HEK293 (cell line): ENCODE results near the gene PGGT1B.

Experiments
- CTCF ChIA-PET: fragments of 350-600 bp; formaldehyde crosslinking; extraction: SDS; loops from one replicate; lab custom pipeline; 2021; ENCODE audit warnings: antibody characterized with exemption; lab: Yijun Ruan, JAX
- POLR2A ChIA-PET: fragments of 300-600 bp; formaldehyde crosslinking; extraction: SDS; loops from one replicate; lab custom pipeline; 2020; ENCODE audit warnings: antibody characterized with exemption, inconsistent platforms; lab: Yijun Ruan, JAX
- H3K27ac ChIP-seq: fragments of 200-500 bp; sonication (Bioruptor generic); 2 replicates; pipeline ENCODE4 v1.5.1; 2014; ENCODE audit warnings: low read depth, low read length, control low read depth, inconsistent platforms; ENCODE audit errors: extremely low read depth
- H3K36me3 ChIP-seq, 2 experiments: fragments of 200-500 bp in 1 of 2; sonication (Bioruptor generic) in 1 of 2; 1 replicate in 1 of 2; 2 replicates in 1 of 2; pipeline ENCODE4 v1.5.1; 2014 to 2017; ENCODE audit warnings: inconsistent platforms in 2 of 2, low read length in 2 of 2; ENCODE audit not compliant: control insufficient read depth in 2 of 2, insufficient read depth in 1 of 2
- H3K4me1 ChIP-seq: fragments of 200-500 bp; sonication (Bioruptor generic); 2 replicates; pipeline ENCODE4 v1.5.1; 2014; ENCODE audit warnings: mild to moderate bottlenecking, low read length, inconsistent platforms; ENCODE audit not compliant: control insufficient read depth, insufficient read depth
- H3K4me3 ChIP-seq: 2 replicates; pipeline ENCODE4 v1.5.1; 2011; ENCODE audit warnings: low read depth, mild to moderate bottlenecking, control low read depth, low read length, moderate library complexity
- H3K9me3 ChIP-seq: fragments of 200-500 bp; sonication (Bioruptor generic); 2 replicates; pipeline ENCODE4 v1.5.1; 2014; ENCODE audit warnings: low read depth, low read length, inconsistent platforms; ENCODE audit not compliant: control insufficient read depth, insufficient read depth
- GFI1B ChIP-seq: fragments of 450-650 bp; formaldehyde crosslinking; IDR thresholded peaks from 2 replicates; pipeline ENCODE4 v1.5.1; 2016; ENCODE audit warnings: missing biosample characterization, missing genetic modification characterization
- OSR2 ChIP-seq: fragments of 450-650 bp; formaldehyde crosslinking; IDR thresholded peaks from 2 replicates; pipeline ENCODE4 v1.5.1; 2016; ENCODE audit warnings: missing biosample characterization, missing genetic modification characterization
- SCRT1 ChIP-seq: fragments of 450-650 bp; formaldehyde crosslinking; IDR thresholded peaks from 2 replicates; pipeline ENCODE4 v1.5.1; 2016; ENCODE audit warnings: missing biosample characterization, missing genetic modification characterization, borderline replicate concordance
- SCRT2 ChIP-seq: fragments of 450-650 bp; formaldehyde crosslinking; IDR thresholded peaks from 2 replicates; pipeline ENCODE4 v1.5.1; 2016; ENCODE audit warnings: missing biosample characterization, missing genetic modification characterization
- TCF7L2 ChIP-seq: IDR thresholded peaks from 2 replicates; pipeline ENCODE4 v1.6.1; 2011; ENCODE audit warnings: low read depth, mild to moderate bottlenecking, inconsistent platforms, low read length, moderate library complexity, borderline replicate concordance
- ZNF133 ChIP-seq: fragments of 450-650 bp; formaldehyde crosslinking; IDR thresholded peaks from 2 replicates; pipeline ENCODE4 v1.5.1; 2016; ENCODE audit warnings: missing biosample characterization, missing genetic modification characterization
- ZNF202 ChIP-seq: fragments of 450-650 bp; formaldehyde crosslinking; IDR thresholded peaks from 2 replicates; pipeline ENCODE4 v1.5.1; 2016; ENCODE audit warnings: missing biosample characterization, missing genetic modification characterization, borderline replicate concordance
- ZNF274 ChIP-seq, 2 experiments: fragments of 200-500 bp in 1 of 2; fragments of 450-650 bp in 1 of 2; sonication (Bioruptor generic) in 1 of 2; formaldehyde crosslinking in 1 of 2; IDR thresholded peaks; 2 replicates each; pipeline versions ENCODE4 v1.5.1 to v1.6.1; 2014 to 2016; ENCODE audit warnings: borderline replicate concordance in 1 of 2, inconsistent platforms in 1 of 2, low read length in 1 of 2, missing biosample characterization in 1 of 2, missing genetic modification characterization in 1 of 2
- ZNF394 ChIP-seq: fragments of 450-650 bp; formaldehyde crosslinking; IDR thresholded peaks from 2 replicates; pipeline ENCODE4 v1.5.1; 2016; ENCODE audit warnings: missing biosample characterization, missing genetic modification characterization, mild to moderate bottlenecking, moderate library complexity, borderline replicate concordance
- ZNF585B ChIP-seq: fragments of 450-650 bp; formaldehyde crosslinking; IDR thresholded peaks from 2 replicates; pipeline ENCODE4 v1.5.1; 2016; ENCODE audit warnings: missing biosample characterization, missing genetic modification characterization
- ZNF596 ChIP-seq: fragments of 450-650 bp; IDR thresholded peaks from 2 replicates; pipeline ENCODE4 v1.5.0; 2018; ENCODE audit warnings: missing biosample characterization, mild to moderate bottlenecking, missing genetic modification characterization, moderate library complexity
- ZNF664 ChIP-seq: fragments of 450-650 bp; formaldehyde crosslinking; IDR thresholded peaks from 2 replicates; pipeline ENCODE4 v1.5.1; 2016; ENCODE audit warnings: missing biosample characterization, missing genetic modification characterization
- ZNF707 ChIP-seq: fragments of 450-650 bp; formaldehyde crosslinking; IDR thresholded peaks from 2 replicates; pipeline ENCODE4 v1.5.1; 2016; ENCODE audit warnings: missing biosample characterization, missing genetic modification characterization
- ZNF830 ChIP-seq: fragments of 450-650 bp; IDR thresholded peaks from 2 replicates; pipeline ENCODE4 v1.5.0; 2018; ENCODE audit warnings: missing biosample characterization, missing genetic modification characterization, low read depth, mild to moderate bottlenecking, moderate library complexity
- ZNF837 ChIP-seq: fragments of 450-650 bp; formaldehyde crosslinking; IDR thresholded peaks from 2 replicates; pipeline ENCODE4 v1.5.1; 2016; ENCODE audit warnings: missing biosample characterization, missing genetic modification characterization
- TF ChIP-seq, protein P1 (sequence below): fragments of 450-650 bp; formaldehyde crosslinking; IDR thresholded peaks from 2 replicates; pipeline ENCODE4 v1.5.1; 2017; ENCODE audit warnings: missing biosample characterization, missing genetic modification characterization
- TF ChIP-seq, protein P2 (sequence below): fragments of 450-650 bp; formaldehyde crosslinking; IDR thresholded peaks from 2 replicates; pipeline ENCODE4 v1.5.1; 2017; ENCODE audit warnings: missing biosample characterization, missing genetic modification characterization
- TF ChIP-seq, protein P3 (sequence below): fragments of 450-650 bp; formaldehyde crosslinking; IDR thresholded peaks from 2 replicates; pipeline ENCODE4 v1.5.1; 2016; ENCODE audit warnings: missing biosample characterization, missing genetic modification characterization
- TF ChIP-seq, protein P4 (sequence below): fragments of 450-650 bp; formaldehyde crosslinking; IDR thresholded peaks from 2 replicates; pipeline ENCODE4 v1.5.1; 2017; ENCODE audit warnings: missing biosample characterization, missing genetic modification characterization
- TF ChIP-seq, protein P5 (sequence below): fragments of 450-650 bp; IDR thresholded peaks from 2 replicates; pipeline ENCODE4 v1.5.1; 2018; ENCODE audit warnings: missing biosample characterization, mild to moderate bottlenecking, missing genetic modification characterization
- TF ChIP-seq, protein P6 (sequence below): fragments of 450-650 bp; formaldehyde crosslinking; IDR thresholded peaks from 2 replicates; pipeline ENCODE4 v1.5.0; 2017; ENCODE audit warnings: missing biosample characterization, missing genetic modification characterization, borderline replicate concordance
- TF ChIP-seq, protein P7 (sequence below): fragments of 450-650 bp; formaldehyde crosslinking; IDR thresholded peaks from 2 replicates; pipeline ENCODE4 v1.5.1; 2016; ENCODE audit warnings: missing biosample characterization, missing genetic modification characterization
- TF ChIP-seq, protein P8 (sequence below): fragments of 450-650 bp; formaldehyde crosslinking; IDR thresholded peaks from 2 replicates; pipeline ENCODE4 v1.5.1; 2017; ENCODE audit warnings: missing biosample characterization, missing genetic modification characterization

Gene PGGT1B

DNA sequence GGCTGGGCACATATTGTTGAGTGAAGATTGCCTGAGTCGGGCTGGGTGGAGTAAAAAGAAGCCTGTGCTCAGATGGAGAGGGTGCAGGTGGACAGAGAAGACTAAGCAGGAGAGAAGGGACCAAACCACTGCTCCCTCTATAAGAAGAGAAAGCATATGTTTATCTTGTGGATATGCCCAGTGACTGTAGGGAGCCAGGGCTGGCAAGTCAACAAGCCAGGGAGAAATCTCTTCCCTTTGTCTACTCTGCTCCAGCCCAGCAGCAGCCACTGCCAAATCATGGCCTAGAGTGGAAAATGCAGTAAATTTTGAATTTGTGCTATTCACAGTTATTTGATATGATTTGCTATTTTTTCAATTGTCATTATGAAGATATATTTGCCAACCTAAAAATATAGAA lies 59.7 kb downstream of the PGGT1B start (continued):
- TF ChIP-seq, protein P1, sequence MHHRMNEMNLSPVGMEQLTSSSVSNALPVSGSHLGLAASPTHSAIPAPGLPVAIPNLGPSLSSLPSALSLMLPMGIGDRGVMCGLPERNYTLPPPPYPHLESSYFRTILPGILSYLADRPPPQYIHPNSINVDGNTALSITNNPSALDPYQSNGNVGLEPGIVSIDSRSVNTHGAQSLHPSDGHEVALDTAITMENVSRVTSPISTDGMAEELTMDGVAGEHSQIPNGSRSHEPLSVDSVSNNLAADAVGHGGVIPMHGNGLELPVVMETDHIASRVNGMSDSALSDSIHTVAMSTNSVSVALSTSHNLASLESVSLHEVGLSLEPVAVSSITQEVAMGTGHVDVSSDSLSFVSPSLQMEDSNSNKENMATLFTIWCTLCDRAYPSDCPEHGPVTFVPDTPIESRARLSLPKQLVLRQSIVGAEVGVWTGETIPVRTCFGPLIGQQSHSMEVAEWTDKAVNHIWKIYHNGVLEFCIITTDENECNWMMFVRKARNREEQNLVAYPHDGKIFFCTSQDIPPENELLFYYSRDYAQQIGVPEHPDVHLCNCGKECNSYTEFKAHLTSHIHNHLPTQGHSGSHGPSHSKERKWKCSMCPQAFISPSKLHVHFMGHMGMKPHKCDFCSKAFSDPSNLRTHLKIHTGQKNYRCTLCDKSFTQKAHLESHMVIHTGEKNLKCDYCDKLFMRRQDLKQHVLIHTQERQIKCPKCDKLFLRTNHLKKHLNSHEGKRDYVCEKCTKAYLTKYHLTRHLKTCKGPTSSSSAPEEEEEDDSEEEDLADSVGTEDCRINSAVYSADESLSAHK (tag by site-specific recombination), result no peak
- TF ChIP-seq GFI1B (tag by site-specific recombination), result no peak
- TF ChIP-seq, protein P2, sequence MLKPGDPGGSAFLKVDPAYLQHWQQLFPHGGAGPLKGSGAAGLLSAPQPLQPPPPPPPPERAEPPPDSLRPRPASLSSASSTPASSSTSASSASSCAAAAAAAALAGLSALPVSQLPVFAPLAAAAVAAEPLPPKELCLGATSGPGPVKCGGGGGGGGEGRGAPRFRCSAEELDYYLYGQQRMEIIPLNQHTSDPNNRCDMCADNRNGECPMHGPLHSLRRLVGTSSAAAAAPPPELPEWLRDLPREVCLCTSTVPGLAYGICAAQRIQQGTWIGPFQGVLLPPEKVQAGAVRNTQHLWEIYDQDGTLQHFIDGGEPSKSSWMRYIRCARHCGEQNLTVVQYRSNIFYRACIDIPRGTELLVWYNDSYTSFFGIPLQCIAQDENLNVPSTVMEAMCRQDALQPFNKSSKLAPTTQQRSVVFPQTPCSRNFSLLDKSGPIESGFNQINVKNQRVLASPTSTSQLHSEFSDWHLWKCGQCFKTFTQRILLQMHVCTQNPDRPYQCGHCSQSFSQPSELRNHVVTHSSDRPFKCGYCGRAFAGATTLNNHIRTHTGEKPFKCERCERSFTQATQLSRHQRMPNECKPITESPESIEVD (tag by site-specific recombination), result no peak
- TF ChIP-seq, protein P3, sequence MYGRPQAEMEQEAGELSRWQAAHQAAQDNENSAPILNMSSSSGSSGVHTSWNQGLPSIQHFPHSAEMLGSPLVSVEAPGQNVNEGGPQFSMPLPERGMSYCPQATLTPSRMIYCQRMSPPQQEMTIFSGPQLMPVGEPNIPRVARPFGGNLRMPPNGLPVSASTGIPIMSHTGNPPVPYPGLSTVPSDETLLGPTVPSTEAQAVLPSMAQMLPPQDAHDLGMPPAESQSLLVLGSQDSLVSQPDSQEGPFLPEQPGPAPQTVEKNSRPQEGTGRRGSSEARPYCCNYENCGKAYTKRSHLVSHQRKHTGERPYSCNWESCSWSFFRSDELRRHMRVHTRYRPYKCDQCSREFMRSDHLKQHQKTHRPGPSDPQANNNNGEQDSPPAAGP (tag by site-specific recombination), result no peak
- TF ChIP-seq ZNF707 (tag by site-specific recombination), result no peak
- TF ChIP-seq ZNF585B, result no peak
- no peak for TF ChIP-seq SCRT2 (tag by site-specific recombination)
- TF ChIP-seq ZNF274 (IDR thresholded peaks at IDR 0.05; ENCODE audit: low read length), result no peak
- TF ChIP-seq ZNF274 (tag by site-specific recombination; IDR thresholded peaks at IDR 0.05; ENCODE audit: borderline replicate concordance), result no peak
- TF ChIP-seq, protein P4, sequence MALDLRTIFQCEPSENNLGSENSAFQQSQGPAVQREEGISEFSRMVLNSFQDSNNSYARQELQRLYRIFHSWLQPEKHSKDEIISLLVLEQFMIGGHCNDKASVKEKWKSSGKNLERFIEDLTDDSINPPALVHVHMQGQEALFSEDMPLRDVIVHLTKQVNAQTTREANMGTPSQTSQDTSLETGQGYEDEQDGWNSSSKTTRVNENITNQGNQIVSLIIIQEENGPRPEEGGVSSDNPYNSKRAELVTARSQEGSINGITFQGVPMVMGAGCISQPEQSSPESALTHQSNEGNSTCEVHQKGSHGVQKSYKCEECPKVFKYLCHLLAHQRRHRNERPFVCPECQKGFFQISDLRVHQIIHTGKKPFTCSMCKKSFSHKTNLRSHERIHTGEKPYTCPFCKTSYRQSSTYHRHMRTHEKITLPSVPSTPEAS (tag by site-specific recombination), result no peak

DNA sequence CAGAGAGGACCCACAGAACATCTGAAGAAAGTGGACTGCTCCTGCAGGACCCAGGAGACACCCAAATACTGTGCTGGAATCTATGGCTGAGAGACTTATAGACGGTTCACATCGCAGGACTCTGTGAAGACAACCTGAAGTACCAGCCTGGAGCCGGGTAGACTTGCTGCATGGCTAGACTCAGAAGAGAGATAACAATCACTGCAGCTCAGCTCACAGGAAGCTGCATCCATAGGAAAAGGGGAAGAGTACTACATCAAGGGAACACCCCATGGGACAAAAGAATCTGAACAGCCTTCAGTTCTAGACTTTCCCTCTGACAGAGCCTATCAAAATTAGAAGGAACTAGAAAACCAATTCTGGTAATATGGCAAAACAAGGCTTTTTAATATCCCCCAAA lies 66.5 kb downstream of the PGGT1B start:
- Histone ChIP-seq H3K36me3 (no peaks in the 10 kb centered on the region), H3K4me1 (no peaks in the 10 kb centered on the region), H3K4me3 (no peak overlapping the region), H3K27ac (no peak overlapping the region), H3K9me3 (no peaks in the 10 kb centered on the region; the same call in 1 of the 2 replicates)
- ChIA-PET CTCF (no interaction called here), POLR2A (no interaction called here)
- TF ChIP-seq ZNF837 (tag by site-specific recombination) (no peak), ZNF596 (tag by site-specific recombination) (no peak), ZNF830 (tag by site-specific recombination) (no peak), TCF7L2 (no peak), ZNF133 (tag by site-specific recombination) (no peak), ZNF394 (tag by site-specific recombination) (no peak), GFI1B (tag by site-specific recombination) (no peak), ZNF202 (no peak), SCRT1 (tag by site-specific recombination) (no peak), OSR2 (tag by site-specific recombination) (no peak), ZNF664 (no peak)
- TF ChIP-seq, protein P5, sequence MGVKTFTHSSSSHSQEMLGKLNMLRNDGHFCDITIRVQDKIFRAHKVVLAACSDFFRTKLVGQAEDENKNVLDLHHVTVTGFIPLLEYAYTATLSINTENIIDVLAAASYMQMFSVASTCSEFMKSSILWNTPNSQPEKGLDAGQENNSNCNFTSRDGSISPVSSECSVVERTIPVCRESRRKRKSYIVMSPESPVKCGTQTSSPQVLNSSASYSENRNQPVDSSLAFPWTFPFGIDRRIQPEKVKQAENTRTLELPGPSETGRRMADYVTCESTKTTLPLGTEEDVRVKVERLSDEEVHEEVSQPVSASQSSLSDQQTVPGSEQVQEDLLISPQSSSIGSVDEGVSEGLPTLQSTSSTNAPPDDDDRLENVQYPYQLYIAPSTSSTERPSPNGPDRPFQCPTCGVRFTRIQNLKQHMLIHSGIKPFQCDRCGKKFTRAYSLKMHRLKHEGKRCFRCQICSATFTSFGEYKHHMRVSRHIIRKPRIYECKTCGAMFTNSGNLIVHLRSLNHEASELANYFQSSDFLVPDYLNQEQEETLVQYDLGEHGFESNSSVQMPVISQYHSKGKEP, result no peak
- TF ChIP-seq, protein P6, sequence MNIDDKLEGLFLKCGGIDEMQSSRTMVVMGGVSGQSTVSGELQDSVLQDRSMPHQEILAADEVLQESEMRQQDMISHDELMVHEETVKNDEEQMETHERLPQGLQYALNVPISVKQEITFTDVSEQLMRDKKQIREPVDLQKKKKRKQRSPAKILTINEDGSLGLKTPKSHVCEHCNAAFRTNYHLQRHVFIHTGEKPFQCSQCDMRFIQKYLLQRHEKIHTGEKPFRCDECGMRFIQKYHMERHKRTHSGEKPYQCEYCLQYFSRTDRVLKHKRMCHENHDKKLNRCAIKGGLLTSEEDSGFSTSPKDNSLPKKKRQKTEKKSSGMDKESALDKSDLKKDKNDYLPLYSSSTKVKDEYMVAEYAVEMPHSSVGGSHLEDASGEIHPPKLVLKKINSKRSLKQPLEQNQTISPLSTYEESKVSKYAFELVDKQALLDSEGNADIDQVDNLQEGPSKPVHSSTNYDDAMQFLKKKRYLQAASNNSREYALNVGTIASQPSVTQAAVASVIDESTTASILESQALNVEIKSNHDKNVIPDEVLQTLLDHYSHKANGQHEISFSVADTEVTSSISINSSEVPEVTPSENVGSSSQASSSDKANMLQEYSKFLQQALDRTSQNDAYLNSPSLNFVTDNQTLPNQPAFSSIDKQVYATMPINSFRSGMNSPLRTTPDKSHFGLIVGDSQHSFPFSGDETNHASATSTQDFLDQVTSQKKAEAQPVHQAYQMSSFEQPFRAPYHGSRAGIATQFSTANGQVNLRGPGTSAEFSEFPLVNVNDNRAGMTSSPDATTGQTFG (tag by site-specific recombination), result no peak
- TF ChIP-seq, protein P7, sequence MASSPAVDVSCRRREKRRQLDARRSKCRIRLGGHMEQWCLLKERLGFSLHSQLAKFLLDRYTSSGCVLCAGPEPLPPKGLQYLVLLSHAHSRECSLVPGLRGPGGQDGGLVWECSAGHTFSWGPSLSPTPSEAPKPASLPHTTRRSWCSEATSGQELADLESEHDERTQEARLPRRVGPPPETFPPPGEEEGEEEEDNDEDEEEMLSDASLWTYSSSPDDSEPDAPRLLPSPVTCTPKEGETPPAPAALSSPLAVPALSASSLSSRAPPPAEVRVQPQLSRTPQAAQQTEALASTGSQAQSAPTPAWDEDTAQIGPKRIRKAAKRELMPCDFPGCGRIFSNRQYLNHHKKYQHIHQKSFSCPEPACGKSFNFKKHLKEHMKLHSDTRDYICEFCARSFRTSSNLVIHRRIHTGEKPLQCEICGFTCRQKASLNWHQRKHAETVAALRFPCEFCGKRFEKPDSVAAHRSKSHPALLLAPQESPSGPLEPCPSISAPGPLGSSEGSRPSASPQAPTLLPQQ (tag by site-specific recombination), result no peak
- TF ChIP-seq, protein P8, sequence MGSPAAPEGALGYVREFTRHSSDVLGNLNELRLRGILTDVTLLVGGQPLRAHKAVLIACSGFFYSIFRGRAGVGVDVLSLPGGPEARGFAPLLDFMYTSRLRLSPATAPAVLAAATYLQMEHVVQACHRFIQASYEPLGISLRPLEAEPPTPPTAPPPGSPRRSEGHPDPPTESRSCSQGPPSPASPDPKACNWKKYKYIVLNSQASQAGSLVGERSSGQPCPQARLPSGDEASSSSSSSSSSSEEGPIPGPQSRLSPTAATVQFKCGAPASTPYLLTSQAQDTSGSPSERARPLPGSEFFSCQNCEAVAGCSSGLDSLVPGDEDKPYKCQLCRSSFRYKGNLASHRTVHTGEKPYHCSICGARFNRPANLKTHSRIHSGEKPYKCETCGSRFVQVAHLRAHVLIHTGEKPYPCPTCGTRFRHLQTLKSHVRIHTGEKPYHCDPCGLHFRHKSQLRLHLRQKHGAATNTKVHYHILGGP (tag by site-specific recombination), result no peak
